Natural killer cell (primary cell): ENCODE data around the gene ARPC3. TPM values are rescaled to one million over a fixed set of nuclear protein-coding genes. Genes with fewer than 3 reads are reported as not detected.
"Not testable (repeated sequence)": the region's sequence is repeated elsewhere in the genome, so short reads cannot be mapped to it uniquely, and the experiment has no call there.

ENCODE experiments used
- ATAC-seq, 3 donors: fragments of 150-1000 bp in 2 of 3; fragments of 200-7000 bp in 1 of 3; cut with Tn5 transposase; 1 replicate in 1 of 3; 2 replicates in 2 of 3; pipeline ENCODE4 v1.10.0; 2021; ENCODE audit warnings: mild to moderate bottlenecking in 2 of 3, moderate library complexity in 2 of 3
- DNase-seq, 2 donors: peaks; one replicate each; pipeline versions ENCODE4 v3.0.0 to v3.0.0-alpha.2; 2013 to 2021; ENCODE audit warnings: mixed read lengths in 1 of 2
- H3K27ac ChIP-seq: one replicate; pipeline ENCODE4 v1.5.1; 2013; ENCODE audit warnings: mild to moderate bottlenecking, low read length
- H3K27me3 ChIP-seq: one replicate; pipeline ENCODE4 v1.6.1; 2013; ENCODE audit warnings: low read length; ENCODE audit not compliant: control insufficient read depth, insufficient read depth
- H3K36me3 ChIP-seq: one replicate; pipeline ENCODE4 v1.6.1; 2013; ENCODE audit warnings: low read length; ENCODE audit not compliant: control insufficient read depth, insufficient read depth
- H3K4me1 ChIP-seq: one replicate; pipeline ENCODE4 v1.6.1; 2013; ENCODE audit warnings: low read length; ENCODE audit not compliant: control insufficient read depth, insufficient read depth
- H3K4me3 ChIP-seq: one replicate; pipeline ENCODE4 v1.5.1; 2013; ENCODE audit warnings: low read length
- H3K9me3 ChIP-seq: one replicate; pipeline ENCODE4 v1.6.1; 2013; ENCODE audit warnings: low read length; ENCODE audit not compliant: control insufficient read depth, insufficient read depth
- H3K27ac Mint-ChIP-seq, 2 donors: one replicate each; pipeline ENCODE4 v1.8.0; 2022; ENCODE audit warnings: mild to moderate bottlenecking in 2 of 2, mixed read lengths in 2 of 2, moderate library complexity in 1 of 2
- H3K27me3 Mint-ChIP-seq, 2 donors: one replicate each; pipeline ENCODE4 v1.8.0; 2022; ENCODE audit warnings: low read depth in 2 of 2, mixed read lengths in 2 of 2
- H3K36me3 Mint-ChIP-seq: one replicate; pipeline ENCODE4 v1.8.0; 2022; ENCODE audit warnings: mixed read lengths
- H3K4me1 Mint-ChIP-seq, 2 donors: one replicate each; pipeline ENCODE4 v1.8.0; 2022; ENCODE audit warnings: mixed read lengths in 2 of 2
- H3K4me3 Mint-ChIP-seq: one replicate; pipeline ENCODE4 v1.8.0; 2022; ENCODE audit warnings: mild to moderate bottlenecking, moderate library complexity, mixed read lengths
- H3K9me3 Mint-ChIP-seq, 2 donors: one replicate each; pipeline ENCODE4 v1.8.0; 2022; ENCODE audit warnings: mixed read lengths in 2 of 2
- CTCF ChIP-seq: fragments of 200-600 bp; IDR thresholded peaks from one replicate; pipeline ENCODE4 v1.8.0; 2022; ENCODE audit warnings: antibody characterized with exemption
- WGBS: methylation state at CpG from one replicate; pipeline ENCODE4 v1.1.7; 2013; ENCODE audit warnings: missing lambda C conversion rate; ENCODE audit not compliant: insufficient coverage; 5-methylcytosine and 5-hydroxymethylcytosine counted together
- intact Hi-C: fragments of 100-400 bp; cut with micrococcal nuclease; formaldehyde crosslinking; loops from one replicate; pipeline ENCODE4 v1.14.2; 2022
- total RNA-seq, 4 donors: library from RNA; stranded (reverse); fragments of 120-200 nt in 1 of 4; gene quantifications; one replicate each; pipeline versions ENCODE4 v1.2.3 to v1.2.4, GENCODE V29; 2013 to 2022

ARPC3 gene
- total RNA-seq, 3 donors from 2014 or later (not counting 1 experiment from before 2014, with no cell fraction given) = 298 to 344 (median 311) TPM

DNA sequence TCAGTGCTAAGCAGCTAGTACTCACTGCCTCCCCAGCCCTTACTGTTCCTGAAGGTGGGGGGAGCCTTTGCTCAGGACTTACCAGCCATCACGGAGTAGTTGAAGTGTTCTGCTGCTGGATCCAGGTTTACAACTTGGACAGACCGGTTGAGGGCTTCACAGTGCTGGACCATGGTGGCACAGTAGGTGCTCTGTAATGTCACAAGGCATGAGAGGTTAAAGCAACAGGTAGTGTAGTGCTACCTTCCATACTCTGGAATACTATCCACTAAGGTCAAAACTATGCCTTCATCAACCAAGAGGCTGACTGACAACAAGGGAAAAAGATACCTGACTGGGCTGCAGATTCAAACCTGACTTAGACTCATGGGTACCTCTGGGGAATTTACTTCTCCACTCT is 14.9 kb upstream of the ARPC3 start:
- no peaks in the 10 kb centered on the region for H3K36me3 Mint-ChIP-seq
- H3K36me3 ChIP-seq = peaks cover 15% of the 10 kb centered on the region
- H3K4me3 Mint-ChIP-seq = no peak overlapping the region

DNA sequence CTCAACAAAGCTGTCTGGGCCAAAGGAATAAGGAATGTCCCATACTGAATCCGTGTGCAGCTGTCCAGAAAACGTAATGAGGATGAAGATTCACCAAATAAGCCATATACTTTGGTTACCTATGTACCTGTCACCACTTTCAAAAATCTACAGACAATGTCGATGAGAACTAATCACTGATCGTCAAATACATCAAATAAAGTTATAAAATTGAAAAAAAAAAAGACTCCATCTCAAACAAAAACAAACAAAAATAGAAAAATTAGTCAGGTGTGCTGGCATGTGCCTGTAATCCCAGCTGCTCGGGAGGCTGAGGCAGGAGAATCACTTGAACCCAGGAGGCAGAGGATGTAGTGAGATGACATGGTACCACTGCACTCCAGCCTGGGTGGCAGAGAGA is 11.1 kb upstream of the ARPC3 start:
- H3K4me3 ChIP-seq, H3K9me3 ChIP-seq, H3K27me3 ChIP-seq, H3K4me1 ChIP-seq, H3K27ac ChIP-seq, H3K4me1 Mint-ChIP-seq, DNase-seq, H3K27me3 Mint-ChIP-seq, intact Hi-C loops, H3K9me3 Mint-ChIP-seq, H3K4me3 Mint-ChIP-seq, H3K27ac Mint-ChIP-seq, H3K36me3 Mint-ChIP-seq, ATAC-seq: not testable (repeated sequence)
- 94% methylated on average over 5 of the region's 5 CpGs for WGBS
- peaks cover 22% of the 10 kb centered on the region for H3K36me3 ChIP-seq

More for the DNA sequence above, 14.9 kb upstream of the ARPC3 start:
- no peaks in the 10 kb centered on the region for H3K27me3 Mint-ChIP-seq
- ATAC-seq (no peak), DNase-seq (no peak)
- WGBS = 100% methylated on average over 2 of the region's 2 CpGs
- H3K9me3 ChIP-seq = no peaks in the 10 kb centered on the region
- intact Hi-C loops = loop anchor here (5.0 kb wide), 3 partner anchors 232 to 362 kb away; partner anchors contain the start of gene PPP1CC
- no peaks in the 10 kb centered on the region for H3K9me3 Mint-ChIP-seq
- no peak overlapping the region for H3K27ac Mint-ChIP-seq
- H3K27me3 ChIP-seq = no peaks in the 10 kb centered on the region
- no peak for TF ChIP-seq CTCF
- peaks cover 21 to 35% of the 10 kb centered on the region in 2 donors for H3K4me1 Mint-ChIP-seq
- H3K27ac ChIP-seq = no peak overlapping the region
- H3K4me3 ChIP-seq = no peak overlapping the region
- peaks cover 21% of the 10 kb centered on the region for H3K4me1 ChIP-seq

DNA sequence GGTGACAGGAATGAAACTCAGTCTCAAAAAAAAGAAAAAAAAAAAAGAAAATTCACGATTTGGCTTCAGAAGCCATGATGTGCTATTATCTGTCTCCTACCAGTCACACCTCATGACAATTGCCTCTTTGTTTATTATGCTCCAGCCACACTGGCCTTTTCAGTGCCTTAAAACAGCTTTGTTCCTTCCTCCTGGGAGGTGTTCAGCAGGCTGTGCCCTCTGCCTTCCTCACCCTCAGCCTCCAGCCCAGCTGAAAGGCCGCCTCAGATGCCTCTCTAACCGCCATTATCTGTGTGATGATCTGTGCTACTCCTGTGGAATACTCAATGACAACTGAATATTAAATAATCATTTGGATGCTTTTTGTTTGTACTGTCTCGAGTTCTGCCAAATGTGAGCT is 8.6 kb upstream of the ARPC3 start:
- H3K27ac Mint-ChIP-seq = no peak overlapping the region

DNA sequence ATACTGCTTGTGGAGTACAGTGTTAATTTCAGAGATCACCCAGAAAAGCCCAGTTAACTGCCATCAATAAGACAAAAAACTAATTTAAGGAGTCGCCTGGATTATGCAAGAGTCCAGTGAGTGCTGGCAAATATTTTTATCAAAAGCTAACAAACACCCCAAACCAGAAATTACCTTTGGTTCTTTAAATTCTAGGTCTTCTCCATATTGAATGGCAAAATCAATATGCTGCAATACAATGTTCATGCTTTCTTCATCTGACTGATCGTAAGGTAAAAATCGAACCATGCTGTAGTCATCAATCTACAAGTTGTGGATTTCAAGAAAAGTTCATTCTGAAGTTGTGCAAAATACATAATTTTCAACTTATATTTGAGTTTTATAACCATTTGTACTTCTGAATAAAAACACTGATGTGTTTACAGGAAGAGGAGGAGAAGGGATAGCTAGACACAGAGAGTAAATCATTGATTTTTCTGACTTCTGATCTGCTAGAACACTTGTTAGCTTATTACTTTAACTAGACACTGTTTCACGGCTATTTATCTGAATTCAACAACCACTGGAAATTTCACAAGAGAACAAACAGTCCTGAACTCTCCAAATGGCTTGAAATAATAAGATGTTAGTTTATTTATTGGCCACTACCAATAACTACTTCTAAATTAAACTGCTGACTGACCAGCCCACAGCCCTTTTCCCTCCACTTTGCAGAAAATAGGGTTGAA is 3.6 kb upstream of the ARPC3 start:
- no peak overlapping the region for H3K27ac ChIP-seq
- no peak overlapping the region for H3K4me3 ChIP-seq
- H3K9me3 ChIP-seq = no peaks in the 10 kb centered on the region
- Mint-ChIP-seq H3K4me1 (peaks cover 23% of the 10 kb centered on the region in 2 donors), H3K27me3 (no peaks in the 10 kb centered on the region), H3K4me3 (no peak overlapping the region), H3K36me3 (no peaks in the 10 kb centered on the region), H3K9me3 (no peaks in the 10 kb centered on the region), H3K27ac (no peak overlapping the region)
- DNase-seq (no peak), ATAC-seq (no peak)
- H3K27me3 ChIP-seq = no peaks in the 10 kb centered on the region
- no peak for TF ChIP-seq CTCF
- intact Hi-C loops = no loop called here
- peaks cover 15% of the 10 kb centered on the region for H3K36me3 ChIP-seq
- WGBS = 93% methylated on average over 2 of the region's 4 CpGs
- peaks cover 13% of the 10 kb centered on the region for H3K4me1 ChIP-seq

More for the DNA sequence above, 8.6 kb upstream of the ARPC3 start:
- Histone ChIP-seq H3K36me3 (peaks cover 21% of the 10 kb centered on the region), H3K4me3 (no peak overlapping the region), H3K9me3 (no peaks in the 10 kb centered on the region), H3K27ac (no peak overlapping the region), H3K4me1 (no peaks in the 10 kb centered on the region), H3K27me3 (no peaks in the 10 kb centered on the region)
- Mint-ChIP-seq H3K4me1 (peaks cover 0 to 5% of the 10 kb centered on the region in 2 donors), H3K9me3 (no peaks in the 10 kb centered on the region), H3K36me3 (no peaks in the 10 kb centered on the region), H3K27me3 (no peaks in the 10 kb centered on the region), H3K4me3 (no peak overlapping the region)
- ATAC-seq (no peak), DNase-seq (no peak)
- TF ChIP-seq CTCF = no peak
- 100% methylated on average over 4 of the region's 4 CpGs for WGBS
- intact Hi-C loops = no loop called here
